Esophagus squamous epithelium (tissue), 4 donors: Measurements from ENCODE around the gene TRAF3IP1.

Experiments used
- CTCF ChIP-seq, 6 experiments: fragments of 450-650 bp in 4 of 6; fragments of 200-600 bp in 2 of 6; sonication (generic) in 2 of 6; IDR thresholded peaks; one replicate each; pipeline ENCODE4 v1.5.1; 2016 to 2019; ENCODE audit warnings: antibody characterized with exemption in 6 of 6, mild to moderate bottlenecking in 4 of 6, moderate library complexity in 4 of 6
- POLR2A ChIP-seq, 4 donors: fragments of 450-650 bp; IDR thresholded peaks; one replicate each; pipeline ENCODE4 v1.6.1; 2017; ENCODE audit warnings: antibody characterized with exemption in 4 of 4, mild to moderate bottlenecking in 4 of 4, moderate library complexity in 3 of 4

- TF ChIP-seq CTCF (IDR thresholded peaks at IDR 0.05) (no peak), POLR2A (IDR thresholded peaks at IDR 0.05) (no peak)
Observed at GRCh38 chr2:238418196-238418998, 98.1 kb downstream of the TRAF3IP1 start.
